ENCODE data around the gene SRBD1. TPM values are rescaled to one million over a fixed set of nuclear protein-coding genes. Genes with fewer than 3 reads are reported as not detected.

The SRBD1 gene
- total and polyA plus RNA-seq, 4 donors: 4.0 to 22.2 (median 10.0) TPM

DNA sequence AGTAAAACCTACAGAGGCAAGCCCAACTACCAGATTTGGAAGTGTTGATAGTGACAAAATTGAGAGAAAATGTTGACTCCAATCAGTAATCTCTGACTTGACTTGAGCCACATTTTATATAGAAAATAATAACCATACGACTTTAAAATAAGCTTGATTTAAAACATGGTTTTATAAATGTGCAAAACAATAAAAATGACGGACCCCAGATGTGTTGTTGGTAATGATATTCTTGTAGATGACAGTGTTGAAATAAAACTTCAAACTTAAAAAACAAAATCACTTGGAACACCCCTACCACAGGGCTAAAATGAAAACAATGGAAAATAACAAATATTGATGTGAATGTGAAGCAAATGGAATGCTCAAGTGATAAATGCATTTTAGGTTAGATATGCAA, 188.1 kb downstream of the SRBD1 start:
- no peaks in the 10 kb centered on the region for H3K9me3 ChIP-seq (ENCODE audit: control insufficient read depth in 4 of 4, low read length in 3 of 4)
- H3K9ac ChIP-seq (ENCODE audit: low read depth in 1 of 2, low read length in 2 of 2): no peak overlapping the region
- TF ChIP-seq RXRA (IDR thresholded peaks at IDR 0.05) (no peak), JUND (IDR thresholded peaks at IDR 0.05) (no peak), SP1 (IDR thresholded peaks at IDR 0.05) (no peak), FOXA2 (IDR thresholded peaks at IDR 0.05) (no peak)
- no peaks in the 10 kb centered on the region for H3K27me3 ChIP-seq (ENCODE audit: control insufficient read depth in 4 of 4, insufficient read depth in 4 of 4, low read length in 3 of 4)
- 95% methylated on average over 2 of the region's 2 CpGs for WGBS
- H3K4me1 ChIP-seq (ENCODE audit: control insufficient read depth in 4 of 4, insufficient read depth in 4 of 4, low read length in 3 of 4): no peaks in the 10 kb centered on the region
- H3K4me3 ChIP-seq (ENCODE audit: low read depth in 1 of 3, low read length in 3 of 3): no peak overlapping the region
- peaks cover 1 to 11% (median 7%) of the 10 kb centered on the region in 4 donors for H3K36me3 ChIP-seq (ENCODE audit: control insufficient read depth in 4 of 4, insufficient read depth in 3 of 4, low read depth in 1 of 4, low read length in 3 of 4)
- H3K27ac ChIP-seq (ENCODE audit: low read depth in 1 of 2, low read length in 2 of 2): no peak overlapping the region
- DNase-seq (ENCODE audit: low spot score): no peak

DNA sequence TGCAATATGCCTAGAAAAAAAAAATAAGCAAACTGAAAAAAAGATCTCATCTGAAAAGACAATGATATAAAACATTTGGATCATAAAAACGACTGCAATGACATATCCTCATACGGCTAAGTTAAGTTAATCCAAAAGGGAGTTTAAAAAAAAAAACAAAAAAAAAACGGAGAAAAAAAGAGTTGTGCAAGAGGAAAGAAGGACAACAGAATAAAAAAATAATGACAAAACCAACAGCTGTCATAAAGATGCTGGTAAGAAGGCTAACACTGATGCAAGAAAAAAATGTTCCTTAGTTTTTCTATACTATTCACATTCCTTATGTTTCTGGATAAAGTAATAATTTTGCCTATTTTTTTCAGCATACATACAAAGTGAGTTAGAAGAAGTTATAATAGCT, 192.5 kb downstream of the SRBD1 start:
- no peaks in the 10 kb centered on the region for H3K27me3 ChIP-seq (ENCODE audit: control insufficient read depth in 4 of 4, insufficient read depth in 4 of 4, low read length in 3 of 4)
- TF ChIP-seq, protein P1, sequence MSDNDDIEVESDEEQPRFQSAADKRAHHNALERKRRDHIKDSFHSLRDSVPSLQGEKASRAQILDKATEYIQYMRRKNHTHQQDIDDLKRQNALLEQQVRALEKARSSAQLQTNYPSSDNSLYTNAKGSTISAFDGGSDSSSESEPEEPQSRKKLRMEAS (IDR thresholded peaks at IDR 0.05): no peak
- TF ChIP-seq SP1 (IDR thresholded peaks at IDR 0.05) (no peak), FOXA2 (IDR thresholded peaks at IDR 0.05) (no peak), GABPA (IDR thresholded peaks at IDR 0.05 in 1 of 2, conservative IDR thresholded peaks at IDR 0.05 in 1 of 2) (no peak), TAF1 (conservative IDR thresholded peaks at IDR 0.05) (no peak), RXRA (IDR thresholded peaks at IDR 0.05) (no peak), RAD21 (IDR thresholded peaks at IDR 0.05) (no peak), HNF4G (IDR thresholded peaks at IDR 0.05) (no peak)
- TF ChIP-seq, protein P2, sequence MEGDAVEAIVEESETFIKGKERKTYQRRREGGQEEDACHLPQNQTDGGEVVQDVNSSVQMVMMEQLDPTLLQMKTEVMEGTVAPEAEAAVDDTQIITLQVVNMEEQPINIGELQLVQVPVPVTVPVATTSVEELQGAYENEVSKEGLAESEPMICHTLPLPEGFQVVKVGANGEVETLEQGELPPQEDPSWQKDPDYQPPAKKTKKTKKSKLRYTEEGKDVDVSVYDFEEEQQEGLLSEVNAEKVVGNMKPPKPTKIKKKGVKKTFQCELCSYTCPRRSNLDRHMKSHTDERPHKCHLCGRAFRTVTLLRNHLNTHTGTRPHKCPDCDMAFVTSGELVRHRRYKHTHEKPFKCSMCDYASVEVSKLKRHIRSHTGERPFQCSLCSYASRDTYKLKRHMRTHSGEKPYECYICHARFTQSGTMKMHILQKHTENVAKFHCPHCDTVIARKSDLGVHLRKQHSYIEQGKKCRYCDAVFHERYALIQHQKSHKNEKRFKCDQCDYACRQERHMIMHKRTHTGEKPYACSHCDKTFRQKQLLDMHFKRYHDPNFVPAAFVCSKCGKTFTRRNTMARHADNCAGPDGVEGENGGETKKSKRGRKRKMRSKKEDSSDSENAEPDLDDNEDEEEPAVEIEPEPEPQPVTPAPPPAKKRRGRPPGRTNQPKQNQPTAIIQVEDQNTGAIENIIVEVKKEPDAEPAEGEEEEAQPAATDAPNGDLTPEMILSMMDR (IDR thresholded peaks at IDR 0.05; ENCODE audit: low read depth, low read length, missing input control): no peak
- TF ChIP-seq, protein P3, sequence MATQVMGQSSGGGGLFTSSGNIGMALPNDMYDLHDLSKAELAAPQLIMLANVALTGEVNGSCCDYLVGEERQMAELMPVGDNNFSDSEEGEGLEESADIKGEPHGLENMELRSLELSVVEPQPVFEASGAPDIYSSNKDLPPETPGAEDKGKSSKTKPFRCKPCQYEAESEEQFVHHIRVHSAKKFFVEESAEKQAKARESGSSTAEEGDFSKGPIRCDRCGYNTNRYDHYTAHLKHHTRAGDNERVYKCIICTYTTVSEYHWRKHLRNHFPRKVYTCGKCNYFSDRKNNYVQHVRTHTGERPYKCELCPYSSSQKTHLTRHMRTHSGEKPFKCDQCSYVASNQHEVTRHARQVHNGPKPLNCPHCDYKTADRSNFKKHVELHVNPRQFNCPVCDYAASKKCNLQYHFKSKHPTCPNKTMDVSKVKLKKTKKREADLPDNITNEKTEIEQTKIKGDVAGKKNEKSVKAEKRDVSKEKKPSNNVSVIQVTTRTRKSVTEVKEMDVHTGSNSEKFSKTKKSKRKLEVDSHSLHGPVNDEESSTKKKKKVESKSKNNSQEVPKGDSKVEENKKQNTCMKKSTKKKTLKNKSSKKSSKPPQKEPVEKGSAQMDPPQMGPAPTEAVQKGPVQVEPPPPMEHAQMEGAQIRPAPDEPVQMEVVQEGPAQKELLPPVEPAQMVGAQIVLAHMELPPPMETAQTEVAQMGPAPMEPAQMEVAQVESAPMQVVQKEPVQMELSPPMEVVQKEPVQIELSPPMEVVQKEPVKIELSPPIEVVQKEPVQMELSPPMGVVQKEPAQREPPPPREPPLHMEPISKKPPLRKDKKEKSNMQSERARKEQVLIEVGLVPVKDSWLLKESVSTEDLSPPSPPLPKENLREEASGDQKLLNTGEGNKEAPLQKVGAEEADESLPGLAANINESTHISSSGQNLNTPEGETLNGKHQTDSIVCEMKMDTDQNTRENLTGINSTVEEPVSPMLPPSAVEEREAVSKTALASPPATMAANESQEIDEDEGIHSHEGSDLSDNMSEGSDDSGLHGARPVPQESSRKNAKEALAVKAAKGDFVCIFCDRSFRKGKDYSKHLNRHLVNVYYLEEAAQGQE (IDR thresholded peaks at IDR 0.05): no peak
- H3K9me3 ChIP-seq (ENCODE audit: control insufficient read depth in 4 of 4, low read length in 3 of 4): no peaks in the 10 kb centered on the region
- H3K4me1 ChIP-seq (ENCODE audit: control insufficient read depth in 4 of 4, insufficient read depth in 4 of 4, low read length in 3 of 4): no peaks in the 10 kb centered on the region
- no peak overlapping the region for H3K27ac ChIP-seq (ENCODE audit: low read depth in 1 of 2, low read length in 2 of 2)
- peaks cover 0 to 17% (median 11%) of the 10 kb centered on the region in 4 donors for H3K36me3 ChIP-seq (ENCODE audit: control insufficient read depth in 4 of 4, insufficient read depth in 3 of 4, low read depth in 1 of 4, low read length in 3 of 4)
- no peak overlapping the region for H3K4me3 ChIP-seq (ENCODE audit: low read depth in 1 of 3, low read length in 3 of 3)
- DNase-seq (ENCODE audit: low spot score): no peak
- WGBS: 87% methylated on average over 3 of the region's 3 CpGs
- no peak overlapping the region for H3K9ac ChIP-seq (ENCODE audit: low read depth in 1 of 2, low read length in 2 of 2)

DNA sequence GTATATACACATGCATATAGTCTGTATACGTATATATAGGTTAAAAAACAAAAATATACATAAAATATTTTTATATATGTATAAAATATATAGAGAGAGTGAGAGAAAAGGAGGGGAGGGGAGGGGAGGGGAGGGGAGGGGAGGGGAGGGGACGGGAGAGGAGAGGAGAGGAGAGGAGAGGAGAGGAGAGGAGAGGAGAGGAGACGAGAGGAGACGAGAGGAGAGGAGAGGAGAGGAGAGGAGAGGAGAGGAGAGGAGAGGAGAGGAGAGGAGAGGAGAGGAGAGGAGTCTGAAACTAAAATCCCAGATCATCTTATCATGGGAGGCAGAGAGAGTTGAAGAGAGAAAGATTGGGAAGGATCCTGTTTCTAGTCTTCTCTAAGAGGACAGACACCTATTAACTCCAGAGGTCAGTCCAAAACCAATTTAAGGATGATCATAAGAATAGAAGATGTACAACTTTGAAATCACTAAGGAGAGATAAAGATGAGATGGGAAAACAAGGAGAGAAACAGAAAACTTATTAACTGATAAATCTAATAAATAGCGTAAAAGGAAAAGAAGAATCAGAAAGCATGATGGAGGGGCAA, 195.4 kb downstream of the SRBD1 start:
- 54% methylated on average over 4 of the region's 5 CpGs for WGBS
- H3K36me3 ChIP-seq (ENCODE audit: control insufficient read depth in 4 of 4, insufficient read depth in 3 of 4, low read depth in 1 of 4, low read length in 3 of 4): peaks cover 1 to 18% (median 13%) of the 10 kb centered on the region in 4 donors
- no peak for DNase-seq (ENCODE audit: low spot score)
- no peaks in the 10 kb centered on the region for H3K9me3 ChIP-seq (ENCODE audit: control insufficient read depth in 4 of 4, low read length in 3 of 4)
- H3K27ac ChIP-seq (ENCODE audit: low read depth in 1 of 2, low read length in 2 of 2): no peak overlapping the region
- no peaks in the 10 kb centered on the region for H3K27me3 ChIP-seq (ENCODE audit: control insufficient read depth in 4 of 4, insufficient read depth in 4 of 4, low read length in 3 of 4)
- no peak overlapping the region for H3K4me3 ChIP-seq (ENCODE audit: low read depth in 1 of 3, low read length in 3 of 3)
- H3K4me1 ChIP-seq (ENCODE audit: control insufficient read depth in 4 of 4, insufficient read depth in 4 of 4, low read length in 3 of 4): peaks cover 0 to under 1% (median 0%) of the 10 kb centered on the region in 4 donors
- H3K9ac ChIP-seq (ENCODE audit: low read depth in 1 of 2, low read length in 2 of 2): no peak overlapping the region
- TF ChIP-seq GABPA (IDR thresholded peaks at IDR 0.05 in 1 of 2, conservative IDR thresholded peaks at IDR 0.05 in 1 of 2) (no peak), RXRA (IDR thresholded peaks at IDR 0.05) (no peak), HNF4G (IDR thresholded peaks at IDR 0.05) (no peak), YY1 (IDR thresholded peaks at IDR 0.05) (no peak), FOXA1 (IDR thresholded peaks at IDR 0.05) (no peak), JUND (IDR thresholded peaks at IDR 0.05) (no peak), NR2F2 (IDR thresholded peaks at IDR 0.05) (no peak)
- TF ChIP-seq, protein P2 (IDR thresholded peaks at IDR 0.05; ENCODE audit: low read depth, low read length, missing input control): no peak
- TF ChIP-seq, protein P3 (IDR thresholded peaks at IDR 0.05): no peak
- TF ChIP-seq, protein P4, sequence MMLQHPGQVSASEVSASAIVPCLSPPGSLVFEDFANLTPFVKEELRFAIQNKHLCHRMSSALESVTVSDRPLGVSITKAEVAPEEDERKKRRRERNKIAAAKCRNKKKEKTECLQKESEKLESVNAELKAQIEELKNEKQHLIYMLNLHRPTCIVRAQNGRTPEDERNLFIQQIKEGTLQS (IDR thresholded peaks at IDR 0.05): no peak
